Motor neuron (in vitro differentiated cells): ENCODE results near the gene MAST3. TPM values are rescaled to one million over a fixed set of nuclear protein-coding genes. Genes with fewer than 3 reads are reported as not detected.

ENCODE experiments used
- ATAC-seq, 8 experiments: fragments of 200-7000 bp; cut with Tn5 transposase; replicated peaks in 6 of 8; 2 replicates each; pipeline ENCODE4 v1.8.0; 2021; ENCODE audit warnings: mild to moderate bottlenecking in 8 of 8, moderate library complexity in 8 of 8
- H3K27ac ChIP-seq, 2 donors: fragments of 250-450 bp; sonication (Bioruptor Pico); 2 replicates each; pipeline ENCODE4 v1.9.0; 2021; ENCODE audit warnings: antibody characterized with exemption in 2 of 2, mild to moderate bottlenecking in 2 of 2, moderate library complexity in 1 of 2
- H3K4me1 ChIP-seq, 2 donors: fragments of 250-450 bp; sonication (Bioruptor Pico); replicated peaks in 1 of 2; 2 replicates each; pipeline ENCODE4 v1.6.1; 2021; ENCODE audit warnings: antibody characterized with exemption in 2 of 2, mild to moderate bottlenecking in 2 of 2, moderate library complexity in 1 of 2
- H3K4me3 ChIP-seq, 5 donors: fragments of 250-450 bp; sonication (Bioruptor Pico); 2 replicates each; pipeline ENCODE4 v1.9.0; 2021; ENCODE audit warnings: antibody characterized with exemption in 5 of 5, mild to moderate bottlenecking in 5 of 5, moderate library complexity in 4 of 5
- WGBS, 10 experiments: fragments of 450-650 bp; shearing (Covaris generic); methylation state at CpG; one replicate each; pipeline ENCODE4 v1.0.0; 2022; 5-methylcytosine and 5-hydroxymethylcytosine counted together
- in situ Hi-C, 9 experiments: fragments of 400-800 bp; cut with MboI; loops; one replicate each; pipeline ENCODE4 v1.15.0; 2021; ENCODE audit warnings: low sequenced_read_pairs in 9 of 9, low pct_unique_long_range_greater_than_20kb in 2 of 9; ENCODE audit not compliant: unreplicated experiment in 9 of 9
- total RNA-seq, 8 experiments: library from RNA; unstranded; fragments of 300-600 nt; gene quantifications; 2 replicates each; pipeline versions ENCODE4 v1.2.3 to v1.2.4, GENCODE V29; 2022

The MAST3 gene
- total RNA-seq, 8 experiments from 2014 or later, result 3.3 to 11.7 (median 5.8) TPM

- no peak overlapping the region for H3K4me3 ChIP-seq
- ATAC-seq, result no peak
- H3K4me1 ChIP-seq, result no peaks in the 10 kb centered on the region
- no peak overlapping the region for H3K27ac ChIP-seq
- in situ Hi-C loops, result no loop called here
- WGBS, 10 experiments, result 94 to 100% methylated on average over 2 to 3 of the region's 11 CpGs; no CpG with 5 or more reads in 8 of the 10 experiments
These were observed 39.7 kb downstream of the MAST3 start for GRCh38 chr19:18137242-18137641.

DNA sequence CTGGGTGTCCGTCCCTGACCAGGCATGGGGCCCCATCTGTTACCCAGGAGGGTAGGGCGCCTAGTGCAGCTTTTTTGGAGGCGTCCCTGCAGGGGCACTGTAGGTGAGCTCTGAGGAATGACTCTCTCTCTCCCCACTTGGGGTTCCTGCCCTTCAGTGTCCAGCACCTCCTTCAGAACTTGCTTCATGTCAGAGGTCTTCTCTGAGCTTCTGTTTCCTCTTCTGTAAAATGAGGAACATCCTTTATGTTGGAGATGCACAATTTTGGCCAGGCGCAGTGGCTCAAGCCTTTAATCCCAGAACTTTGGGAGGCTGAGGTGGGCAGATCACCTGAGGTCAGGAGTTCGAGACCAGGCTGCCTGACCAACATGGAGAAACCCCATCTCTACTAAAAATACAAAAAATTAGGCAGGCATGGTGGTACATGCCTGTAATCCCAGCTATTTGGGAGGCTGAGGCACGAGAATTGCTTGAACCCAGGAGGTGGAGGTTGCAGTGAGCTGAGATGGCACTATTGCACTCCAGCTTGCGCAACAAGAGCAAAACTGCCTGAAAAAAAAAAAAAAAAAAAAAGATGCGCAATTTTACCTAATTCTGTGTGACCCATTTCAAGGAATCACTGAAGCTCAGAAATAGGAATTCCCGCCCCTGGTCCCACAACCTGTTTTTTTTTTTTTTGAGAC is 40.2 kb downstream of the MAST3 start:
- Histone ChIP-seq H3K4me3 (no peak overlapping the region), H3K27ac (no peak overlapping the region), H3K4me1 (no peaks in the 10 kb centered on the region)
- no peak for ATAC-seq
- in situ Hi-C loops, result no loop called here
- whole genome bisulfite sequencing, 10 experiments, result 82 to 100% (median 90%) methylated on average over 1 to 9 of the region's 9 CpGs; no CpG with 5 or more reads in 1 of the 10 experiments

DNA sequence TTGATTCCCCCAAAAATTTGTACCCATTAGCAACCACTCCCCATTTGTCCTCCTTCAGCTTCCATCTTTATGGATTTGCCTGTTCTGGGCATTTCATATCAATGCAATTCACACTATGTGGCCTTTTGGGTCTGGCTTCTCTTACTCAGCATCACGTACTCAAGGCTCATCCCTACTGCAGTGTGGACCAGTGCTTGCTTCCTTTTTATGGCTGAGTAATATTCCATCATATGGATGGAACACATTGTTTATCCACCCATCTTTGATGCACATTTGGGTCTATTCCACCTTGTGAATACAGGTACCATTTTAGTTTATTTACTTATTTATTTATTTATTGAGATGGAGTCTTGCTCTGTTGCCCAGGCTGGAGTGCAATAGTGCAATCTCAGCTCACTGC is 42.9 kb downstream of the MAST3 start:
- Histone ChIP-seq H3K27ac (no peak overlapping the region), H3K4me3 (no peak overlapping the region), H3K4me1 (no peaks in the 10 kb centered on the region)
- in situ Hi-C loops, result no loop called here
- no peak for ATAC-seq
- 80 to 100% (median 100%) methylated on average over 1 of the region's 1 CpG; no CpG with 5 or more reads in 3 of the 10 experiments for WGBS, 10 experiments

GRCh38 chr19:18141031-18141430 is 43.5 kb downstream of the MAST3 start:
- H3K27ac ChIP-seq, result no peak overlapping the region
- H3K4me1 ChIP-seq, result no peaks in the 10 kb centered on the region
- in situ Hi-C loops, result no loop called here
- 68 to 100% (median 94%) methylated on average over 1 to 3 of the region's 6 CpGs; no CpG with 5 or more reads in 4 of the 10 experiments for WGBS, 10 experiments
- no peak overlapping the region for H3K4me3 ChIP-seq
- no peak for ATAC-seq

GRCh38 chr19:18143902-18144301 is 46.3 kb downstream of the MAST3 start:
- Histone ChIP-seq H3K27ac (no peak overlapping the region), H3K4me1 (no peaks in the 10 kb centered on the region), H3K4me3 (no peak overlapping the region)
- no peak for ATAC-seq
- 100% methylated on average over 1 of the region's 3 CpGs; no CpG with 5 or more reads in 9 of the 10 experiments for WGBS, 10 experiments
- in situ Hi-C loops, result no loop called here

- Histone ChIP-seq H3K27ac (no peak overlapping the region), H3K4me3 (no peak overlapping the region), H3K4me1 (no peaks in the 10 kb centered on the region)
- in situ Hi-C loops, result no loop called here
- ATAC-seq, result no peak
- 88 to 100% (median 100%) methylated on average over 1 to 6 of the region's 16 CpGs; no CpG with 5 or more reads in 5 of the 10 experiments for WGBS, 10 experiments
These were observed 46.8 kb downstream of the MAST3 start for GRCh38 chr19:18144361-18144760.

DNA sequence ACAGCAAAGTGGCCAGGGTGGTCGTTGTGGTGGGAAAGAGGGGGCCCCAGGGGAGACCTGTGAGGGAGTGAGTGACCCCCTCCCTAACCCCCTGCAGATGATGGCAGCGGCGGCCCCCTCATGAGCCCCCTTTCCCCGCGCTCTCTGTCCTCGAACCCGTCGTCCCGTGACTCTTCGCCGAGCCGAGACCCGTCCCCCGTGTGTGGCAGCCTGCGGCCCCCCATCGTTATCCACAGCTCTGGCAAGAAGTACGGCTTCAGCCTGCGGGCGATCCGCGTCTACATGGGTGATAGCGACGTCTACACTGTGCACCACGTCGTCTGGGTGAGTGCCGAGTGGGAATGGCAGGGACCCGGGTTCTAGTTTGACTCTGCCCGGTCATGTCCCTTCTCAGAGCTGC is 47.3 kb downstream of the MAST3 start:
- Histone ChIP-seq H3K4me3 (no peak overlapping the region), H3K4me1 (no peaks in the 10 kb centered on the region), H3K27ac (no peak overlapping the region)
- ATAC-seq, result no peak
- 60 to 100% (median 100%) methylated on average over 1 of the region's 28 CpGs; no CpG with 5 or more reads in 7 of the 10 experiments for WGBS, 10 experiments
- in situ Hi-C loops, result no loop called here

DNA sequence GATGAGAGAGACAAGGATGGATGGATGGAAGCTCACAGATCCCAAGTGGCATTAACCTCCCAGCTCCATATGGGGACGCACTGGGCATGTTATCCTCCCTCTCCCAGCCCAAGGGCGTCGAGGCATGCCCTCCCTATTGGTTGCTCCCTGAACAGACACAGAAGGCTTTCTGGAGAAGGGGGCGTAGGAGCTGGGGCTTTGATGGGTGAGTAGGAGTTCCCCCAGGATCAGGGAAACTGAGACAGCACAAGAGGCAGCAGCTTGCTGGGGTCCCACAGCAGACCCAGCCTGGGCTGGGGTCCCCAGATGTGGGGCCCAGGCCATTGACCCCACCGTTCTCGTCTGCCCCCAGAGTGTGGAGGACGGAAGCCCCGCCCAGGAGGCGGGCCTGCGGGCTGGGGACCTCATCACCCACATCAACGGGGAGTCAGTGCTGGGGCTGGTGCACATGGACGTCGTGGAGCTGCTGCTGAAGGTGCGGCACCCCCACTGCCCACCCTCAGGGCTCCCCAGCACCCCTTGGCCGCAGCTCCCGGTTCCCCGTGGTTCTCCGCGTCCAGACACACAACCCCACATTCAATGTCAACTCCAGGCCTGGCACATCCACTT is 47.9 kb downstream of the MAST3 start:
- Histone ChIP-seq H3K27ac (no peak overlapping the region), H3K4me1 (no peaks in the 10 kb centered on the region), H3K4me3 (no peak overlapping the region)
- ATAC-seq, result no peak
- in situ Hi-C loops, result no loop called here
- WGBS, 10 experiments, result 73 to 100% (median 100%) methylated on average over 2 to 4 of the region's 19 CpGs; no CpG with 5 or more reads in 7 of the 10 experiments

DNA sequence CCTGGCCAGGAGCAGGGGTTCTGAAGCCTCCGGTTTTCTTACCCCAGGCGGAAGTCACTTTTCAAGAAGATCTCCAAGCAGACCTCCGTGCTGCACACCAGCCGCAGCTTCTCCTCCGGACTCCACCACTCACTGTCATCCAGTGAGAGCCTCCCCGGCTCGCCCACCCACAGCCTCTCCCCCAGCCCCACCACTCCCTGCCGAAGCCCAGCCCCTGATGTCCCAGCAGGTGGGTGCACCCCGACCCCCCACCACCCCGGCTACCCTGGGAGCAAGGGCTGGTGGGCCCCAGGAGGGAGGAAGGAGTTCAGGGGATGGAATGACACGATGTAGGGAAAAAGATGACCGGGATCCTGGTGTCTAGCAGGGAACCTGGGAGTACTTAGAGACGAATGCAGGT is 49.8 kb downstream of the MAST3 start:
- no peak for ATAC-seq
- no peak overlapping the region for H3K27ac ChIP-seq
- in situ Hi-C loops, result no loop called here
- peaks cover 0 to 7% of the 10 kb centered on the region in 2 donors for H3K4me1 ChIP-seq
- H3K4me3 ChIP-seq, result no peak overlapping the region
- 87 to 100% methylated on average over 3 to 4 of the region's 13 CpGs; no CpG with 5 or more reads in 8 of the 10 experiments for WGBS, 10 experiments

- ATAC-seq, result no peak
- H3K27ac ChIP-seq, result no peak overlapping the region
- H3K4me3 ChIP-seq, result no peak overlapping the region
- H3K4me1 ChIP-seq, result peaks cover 0 to 10% of the 10 kb centered on the region in 2 donors
- 65 to 100% (median 87%) methylated on average over 1 to 6 of the region's 16 CpGs; no CpG with 5 or more reads in 4 of the 10 experiments for WGBS, 10 experiments
- in situ Hi-C loops, result no loop called here
These were observed 52.0 kb downstream of the MAST3 start for GRCh38 chr19:18149596-18149975.

- peaks cover 0 to 10% of the 10 kb centered on the region in 2 donors for H3K4me1 ChIP-seq
- no peak for ATAC-seq
- H3K27ac ChIP-seq, result no peak overlapping the region
- no peak overlapping the region for H3K4me3 ChIP-seq
- in situ Hi-C loops, result no loop called here
- WGBS, 10 experiments, result 51 to 97% (median 83%) methylated on average over 2 to 11 of the region's 18 CpGs; no CpG with 5 or more reads in 3 of the 10 experiments
These were observed 53.4 kb downstream of the MAST3 start for GRCh38 chr19:18150776-18151624.

DNA sequence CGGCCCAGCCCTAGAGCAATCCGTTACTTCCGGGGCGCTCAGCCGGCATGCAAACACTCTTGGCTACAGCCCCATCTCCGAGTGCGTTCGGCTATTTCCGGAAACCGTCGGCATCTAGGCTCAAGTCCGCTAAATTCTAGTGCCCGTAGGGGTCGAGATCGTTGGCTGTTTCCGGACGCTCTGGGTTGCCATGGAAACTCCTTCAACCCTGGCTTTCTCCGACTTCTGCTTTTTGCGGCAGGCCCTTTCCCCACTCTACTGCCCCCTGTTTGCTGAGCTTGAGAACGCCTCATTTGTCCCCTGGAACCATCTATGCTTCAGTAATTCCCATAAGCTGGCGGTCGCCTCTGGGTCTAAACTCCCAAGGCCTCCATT is 54.9 kb downstream of the MAST3 start:
- peak; percentile 43 to 73 (median 64) for ATAC-seq
- 0 to 4% (median 1%) methylated on average over 4 to 16 of the region's 22 CpGs; no CpG with 5 or more reads in 4 of the 10 experiments for WGBS, 10 experiments
- peaks cover 3 to 18% of the 10 kb centered on the region in 2 donors for H3K4me1 ChIP-seq
- H3K4me3 ChIP-seq, result peak overlapping the region; percentile 32 to 90 (median 56)
- in situ Hi-C loops, result no loop called here
- peak overlapping the region; percentile 91 for H3K27ac ChIP-seq
